Suprapubic skin (tissue), 4 donors: ENCODE results near the gene MCM5. TPM values are rescaled to one million over a fixed set of nuclear protein-coding genes. Genes with fewer than 3 reads are reported as not detected.

ENCODE experiments used
- DNase-seq, 2 donors: peaks; one replicate each; pipeline ENCODE4 v3.0.0-alpha.2; 2019; ENCODE audit warnings: low spot score in 2 of 2
- H3K27ac ChIP-seq: fragments of 200-600 bp; sonication (generic); one replicate; pipeline ENCODE4 v1.5.1; 2019
- H3K27me3 ChIP-seq: fragments of 200-600 bp; sonication (generic); one replicate; pipeline ENCODE4 v1.5.1; 2019
- H3K36me3 ChIP-seq: fragments of 200-600 bp; sonication (generic); one replicate; pipeline ENCODE4 v1.5.1; 2019
- H3K4me1 ChIP-seq: fragments of 200-600 bp; sonication (generic); one replicate; pipeline ENCODE4 v1.5.1; 2019
- H3K4me3 ChIP-seq: fragments of 200-600 bp; sonication (generic); one replicate; pipeline ENCODE4 v1.5.1; 2019; ENCODE audit warnings: mild to moderate bottlenecking
- H3K9me3 ChIP-seq: fragments of 200-600 bp; sonication (generic); one replicate; pipeline ENCODE4 v1.5.1; 2019
- CTCF ChIP-seq, 2 donors: fragments of 200-600 bp in 1 of 2; fragments of 450-650 bp in 1 of 2; sonication (generic) in 1 of 2; IDR thresholded peaks; one replicate each; pipeline ENCODE4 v1.5.1; 2016 to 2019; ENCODE audit warnings: antibody characterized with exemption in 2 of 2, mild to moderate bottlenecking in 1 of 2, moderate library complexity in 1 of 2
- EP300 ChIP-seq: sonication (generic); formaldehyde crosslinking; IDR thresholded peaks from one replicate; pipeline ENCODE4 v1.6.1; 2017; ENCODE audit warnings: antibody characterized with exemption
- POLR2A ChIP-seq, 2 donors: fragments of 450-650 bp; IDR thresholded peaks; one replicate each; pipeline ENCODE4 v1.6.1; 2017; ENCODE audit warnings: antibody characterized with exemption in 2 of 2, mild to moderate bottlenecking in 2 of 2, moderate library complexity in 2 of 2
- POLR2AphosphoS5 ChIP-seq, 3 donors: sonication (generic); formaldehyde crosslinking; IDR thresholded peaks; one replicate each; pipeline ENCODE4 v1.6.1; 2017; ENCODE audit warnings: antibody characterized with exemption in 3 of 3
- WGBS: methylation state at CpG from one replicate; pipeline ENCODE4 v1.1.5; 2018; 5-methylcytosine and 5-hydroxymethylcytosine counted together
- total RNA-seq, 4 donors: library from RNA; depleted of rRNA; stranded (reverse); fragments of >200 nt; gene quantifications; one replicate each; pipeline ENCODE4 v1.1.0, GENCODE V29; 2016

MCM5 gene
- total RNA-seq, 4 donors from 2014 or later, result 19.7 to 41.3 (median 32.6) TPM

GRCh38 chr22:35380013-35380412, 19.9 kb upstream of the MCM5 start:
- 84% methylated on average over 6 of the region's 6 CpGs for WGBS
- Histone ChIP-seq H3K36me3 (no peaks in the 10 kb centered on the region), H3K27me3 (no peaks in the 10 kb centered on the region), H3K4me1 (peaks cover 52% of the 10 kb centered on the region), H3K9me3 (no peaks in the 10 kb centered on the region), H3K27ac (peak overlapping the region; percentile 79), H3K4me3 (no peak overlapping the region)
- TF ChIP-seq POLR2A (IDR thresholded peaks at IDR 0.05) (no peak), EP300 (no peak), POLR2AphosphoS5 (IDR thresholded peaks at IDR 0.05) (no peak), CTCF (IDR thresholded peaks at IDR 0.05) (no peak)
- DNase-seq, result no peak

- 14% methylated on average over 14 of the region's 47 CpGs for WGBS
- Histone ChIP-seq H3K27ac (peak within 1 kb of the TSS; percentile 79), H3K4me1 (peaks cover 52% of the 10 kb centered on the region), H3K36me3 (no peaks in the 10 kb centered on the region), H3K4me3 (peak within 1 kb of the TSS; percentile 57), H3K9me3 (no peaks in the 10 kb centered on the region), H3K27me3 (no peaks in the 10 kb centered on the region)
- peak; percentile 95 to 97 for DNase-seq
- TF ChIP-seq POLR2AphosphoS5 (IDR thresholded peaks at IDR 0.05) (peak; percentile 14 to 80 (median 71)), CTCF (IDR thresholded peaks at IDR 0.05) (no peak), POLR2A (IDR thresholded peaks at IDR 0.05) (peak; percentile 69 to 93)
Measured at GRCh38 chr22:35380537-35381423, 19.2 kb upstream of the MCM5 start, which contains the start of gene HMOX1. Gene HMOX1 (plus strand): TSS chr22:35381096. CDS start chr22:35381174, 78 bp downstream.

GRCh38 chr22:35381424-35382009, 18.4 kb upstream of the MCM5 start:
- no peaks in the 10 kb centered on the region for H3K36me3 ChIP-seq
- peak overlapping the region; percentile 57 for H3K4me3 ChIP-seq
- TF ChIP-seq EP300 (no peak), POLR2A (IDR thresholded peaks at IDR 0.05) (no peak)
- peaks cover 46% of the 10 kb centered on the region for H3K4me1 ChIP-seq
- WGBS, result 43% methylated on average over 5 of the region's 5 CpGs
- no peaks in the 10 kb centered on the region for H3K27me3 ChIP-seq
- peak overlapping the region; percentile 79 for H3K27ac ChIP-seq
- no peak for DNase-seq
- H3K9me3 ChIP-seq, result no peaks in the 10 kb centered on the region

- 78% methylated on average over 3 of the region's 3 CpGs for WGBS
- no peaks in the 10 kb centered on the region for H3K9me3 ChIP-seq
- no peak overlapping the region for H3K27ac ChIP-seq
- H3K4me3 ChIP-seq, result no peak overlapping the region
- peaks cover 32% of the 10 kb centered on the region for H3K4me1 ChIP-seq
- TF ChIP-seq POLR2AphosphoS5 (IDR thresholded peaks at IDR 0.05) (no peak), CTCF (IDR thresholded peaks at IDR 0.05) (no peak), POLR2A (IDR thresholded peaks at IDR 0.05) (no peak), EP300 (no peak)
- DNase-seq, result no peak
- H3K27me3 ChIP-seq, result no peaks in the 10 kb centered on the region
- peaks cover 15% of the 10 kb centered on the region for H3K36me3 ChIP-seq
Measured at GRCh38 chr22:35383679-35384071, 16.3 kb upstream of the MCM5 start.

- peaks cover 32% of the 10 kb centered on the region for H3K4me1 ChIP-seq
- TF ChIP-seq CTCF (IDR thresholded peaks at IDR 0.05), result no peak
- TF ChIP-seq POLR2AphosphoS5 (IDR thresholded peaks at IDR 0.05), result no peak
- no peak for TF ChIP-seq EP300
- TF ChIP-seq POLR2A (IDR thresholded peaks at IDR 0.05), result no peak
- WGBS, result 98% methylated on average over 4 of the region's 4 CpGs
- peaks cover 15% of the 10 kb centered on the region for H3K36me3 ChIP-seq
- no peak for DNase-seq
- no peak overlapping the region for H3K4me3 ChIP-seq
- no peak overlapping the region for H3K27ac ChIP-seq
- no peaks in the 10 kb centered on the region for H3K9me3 ChIP-seq
- no peaks in the 10 kb centered on the region for H3K27me3 ChIP-seq
Measured at GRCh38 chr22:35384527-35384926, 15.4 kb upstream of the MCM5 start.
